ENCODE results near the gene LCOR. TPM values are rescaled to one million over a fixed set of nuclear protein-coding genes. Genes with fewer than 3 reads are reported as not detected.
A peak's percentile ranks its signal among the peaks of the same experiment; 100 is the strongest.

LCOR gene
- total and polyA plus RNA-seq, 2 of the 13 experiments (the other 11 are each of a cell fraction or from before 2014, with no cell fraction given), result 12.4 to 23.7 TPM

DNA sequence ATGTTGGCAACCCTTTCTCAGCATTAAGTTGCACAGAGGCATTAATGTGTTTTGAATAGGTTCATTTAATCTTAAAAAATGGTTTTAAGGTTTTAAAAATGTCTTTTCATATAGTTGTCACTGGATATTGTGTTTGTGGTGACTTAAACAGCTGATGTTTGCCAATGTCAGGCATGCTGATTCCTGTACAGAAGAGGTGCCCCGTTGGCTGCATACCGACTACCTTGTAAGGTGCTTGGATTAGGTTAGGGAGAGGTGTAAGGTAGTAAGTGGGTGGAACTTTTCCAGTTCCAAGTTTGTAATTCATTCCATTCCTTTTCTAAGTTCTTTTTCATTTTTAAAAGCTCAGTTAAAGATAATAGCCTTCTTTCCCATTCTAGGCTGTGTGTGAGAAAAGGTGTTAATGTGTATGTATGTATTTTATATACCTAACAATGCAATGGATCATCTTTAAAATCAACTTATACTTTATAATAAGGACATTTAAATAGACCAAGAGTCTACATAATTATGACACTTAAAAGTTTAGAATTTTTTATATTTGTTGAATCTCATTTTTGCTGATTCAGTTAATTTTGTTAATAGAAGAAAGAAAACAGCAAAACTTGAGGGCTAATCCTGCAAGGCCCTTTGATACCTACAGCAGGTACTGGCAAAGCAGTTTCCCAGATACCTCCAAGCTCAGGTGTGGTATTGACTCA lies 155.2 kb downstream of the LCOR start:
- DNase-seq (ENCODE audit: low spot score) (no peak), ATAC-seq (no peak), FAIRE-seq (no peak)
- H3K4me1 ChIP-seq (ENCODE audit: insufficient read depth, low read length), result no peaks in the 10 kb centered on the region
- in situ Hi-C loops (cut with HindIII; ENCODE audit: extremely low pct_ligation_motif_present, low pct_unique_long_range_greater_than_20kb) (no loop called here), intact Hi-C loops (cut with micrococcal nuclease; ENCODE audit: unreplicated experiment) (no loop called here)
- H3K27ac ChIP-seq (ENCODE audit: extremely low read length, insufficient read depth, low read length), result no peak overlapping the region
- no peaks in the 10 kb centered on the region for H3K79me2 ChIP-seq (ENCODE audit: insufficient read depth, low read length)
- no peak overlapping the region for H3K4me2 ChIP-seq (ENCODE audit: low read depth, low read length)
- no TSS peak for BruUV-seq (replicated peaks)
- H4K20me1 ChIP-seq (ENCODE audit: insufficient read depth, low read length), result no peaks in the 10 kb centered on the region
- ChIA-PET POLR2A (no interaction called here), CTCF (ENCODE audit: low intra/inter-chr PET ratio, low total read pairs) (no interaction called here)
- peaks cover 0 to 10% of the 10 kb centered on the region in 2 experiments; a peak in 2 of 5 replicates for H3K36me3 ChIP-seq (replicated peaks in 1 of 2; ENCODE audit: control insufficient read depth in 1 of 2, insufficient read depth in 2 of 2, low read length in 2 of 2)
- TF ChIP-seq, protein P1, sequence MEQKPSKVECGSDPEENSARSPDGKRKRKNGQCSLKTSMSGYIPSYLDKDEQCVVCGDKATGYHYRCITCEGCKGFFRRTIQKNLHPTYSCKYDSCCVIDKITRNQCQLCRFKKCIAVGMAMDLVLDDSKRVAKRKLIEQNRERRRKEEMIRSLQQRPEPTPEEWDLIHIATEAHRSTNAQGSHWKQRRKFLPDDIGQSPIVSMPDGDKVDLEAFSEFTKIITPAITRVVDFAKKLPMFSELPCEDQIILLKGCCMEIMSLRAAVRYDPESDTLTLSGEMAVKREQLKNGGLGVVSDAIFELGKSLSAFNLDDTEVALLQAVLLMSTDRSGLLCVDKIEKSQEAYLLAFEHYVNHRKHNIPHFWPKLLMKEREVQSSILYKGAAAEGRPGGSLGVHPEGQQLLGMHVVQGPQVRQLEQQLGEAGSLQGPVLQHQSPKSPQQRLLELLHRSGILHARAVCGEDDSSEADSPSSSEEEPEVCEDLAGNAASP (CRISPR knock-in tag; IDR thresholded peaks at IDR 0.05; ENCODE audit: borderline replicate concordance), result no peak
- TF ChIP-seq ZNF75D (CRISPR knock-in tag; IDR thresholded peaks at IDR 0.05; ENCODE audit: borderline replicate concordance) (no peak), ATF1 (CRISPR knock-in tag; IDR thresholded peaks at IDR 0.05) (no peak), MAFF (IDR thresholded peaks at IDR 0.05; ENCODE audit: low read depth, low read length) (peak; percentile 90), MAFK (conservative IDR thresholded peaks at IDR 0.05 in 1 of 2, IDR thresholded peaks at IDR 0.05 in 1 of 2; ENCODE audit: low read length in 2 of 2) (peak; percentile 91 to 96), NFE2L2 (IDR thresholded peaks at IDR 0.05; ENCODE audit: low read length) (no peak), ZNF274 (CRISPR knock-in tag; IDR thresholded peaks at IDR 0.05) (no peak)
- 97% methylated on average over 2 of the region's 2 CpGs for WGBS (ENCODE audit: low lambda C conversion rate)
- no peak overlapping the region for H3K4me3 ChIP-seq (replicated peaks in 1 of 3; ENCODE audit: insufficient read depth in 1 of 3, low read depth in 2 of 3, low read length in 3 of 3)
- H3K9ac ChIP-seq (ENCODE audit: insufficient read depth, low read depth, low read length), result no peak overlapping the region
- H3K27me3 ChIP-seq (ENCODE audit: control insufficient read depth in 1 of 2, insufficient read depth in 2 of 2, low read length in 2 of 2), result no peaks in the 10 kb centered on the region
- no peaks in the 10 kb centered on the region for H3K9me3 ChIP-seq (ENCODE audit: low read length)
- H2AFZ ChIP-seq (ENCODE audit: low read length), result no peak overlapping the region

DNA sequence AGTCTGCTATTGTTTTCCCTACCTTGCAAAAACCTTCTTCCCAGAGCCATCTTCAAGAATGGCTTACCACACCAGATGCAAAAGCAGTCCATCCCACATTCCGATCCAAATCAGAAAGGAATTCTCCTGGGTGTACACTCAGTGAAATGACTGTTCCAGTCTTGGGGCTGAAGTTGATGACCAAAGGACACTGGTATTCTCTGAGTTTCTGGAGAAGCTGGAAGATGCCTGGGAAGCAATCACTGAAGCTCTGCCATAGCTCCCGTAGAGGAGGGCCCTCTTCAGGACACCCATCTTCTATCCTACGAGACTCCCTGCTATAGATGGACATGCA lies 155.7 kb downstream of the LCOR start:
- ATAC-seq (no peak), DNase-seq (ENCODE audit: low spot score) (no peak), FAIRE-seq (no peak)
- BruUV-seq (replicated peaks), result no TSS peak
- intact Hi-C loops (cut with micrococcal nuclease; ENCODE audit: unreplicated experiment), result no loop called here
- Histone ChIP-seq H3K4me3 (replicated peaks in 1 of 3; ENCODE audit: insufficient read depth in 1 of 3, low read depth in 2 of 3, low read length in 3 of 3) (no peak overlapping the region), H4K20me1 (ENCODE audit: insufficient read depth, low read length) (no peaks in the 10 kb centered on the region), H3K4me1 (ENCODE audit: insufficient read depth, low read length) (no peaks in the 10 kb centered on the region), H3K9me3 (ENCODE audit: low read length) (no peaks in the 10 kb centered on the region), H3K9ac (ENCODE audit: insufficient read depth, low read depth, low read length) (no peak overlapping the region), H3K36me3 (replicated peaks in 1 of 2; ENCODE audit: control insufficient read depth in 1 of 2, insufficient read depth in 2 of 2, low read length in 2 of 2) (peaks cover 0 to 5% of the 10 kb centered on the region in 2 experiments; a peak in 1 of 5 replicates), H3K4me2 (ENCODE audit: low read depth, low read length) (no peak overlapping the region), H3K79me2 (ENCODE audit: insufficient read depth, low read length) (no peaks in the 10 kb centered on the region), H3K27me3 (ENCODE audit: control insufficient read depth in 1 of 2, insufficient read depth in 2 of 2, low read length in 2 of 2) (no peaks in the 10 kb centered on the region), H2AFZ (ENCODE audit: low read length) (no peak overlapping the region), H3K27ac (ENCODE audit: extremely low read length, insufficient read depth, low read length) (no peak overlapping the region)
- ChIA-PET CTCF (ENCODE audit: low intra/inter-chr PET ratio, low total read pairs) (no interaction called here), POLR2A (no interaction called here)
- in situ Hi-C loops (cut with HindIII; ENCODE audit: extremely low pct_ligation_motif_present, low pct_unique_long_range_greater_than_20kb), result no loop called here
- 94% methylated on average over 3 of the region's 3 CpGs for WGBS (ENCODE audit: low lambda C conversion rate)
- no peak for TF ChIP-seq NFRKB (IDR thresholded peaks at IDR 0.05)
- TF ChIP-seq, protein P2, sequence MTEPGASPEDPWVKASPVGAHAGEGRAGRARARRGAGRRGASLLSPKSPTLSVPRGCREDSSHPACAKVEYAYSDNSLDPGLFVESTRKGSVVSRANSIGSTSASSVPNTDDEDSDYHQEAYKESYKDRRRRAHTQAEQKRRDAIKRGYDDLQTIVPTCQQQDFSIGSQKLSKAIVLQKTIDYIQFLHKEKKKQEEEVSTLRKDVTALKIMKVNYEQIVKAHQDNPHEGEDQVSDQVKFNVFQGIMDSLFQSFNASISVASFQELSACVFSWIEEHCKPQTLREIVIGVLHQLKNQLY (CRISPR knock-in tag; IDR thresholded peaks at IDR 0.05), result no peak
- TF ChIP-seq MTF1 (CRISPR knock-in tag; IDR thresholded peaks at IDR 0.05), result no peak
- TF ChIP-seq SNAPC4 (CRISPR knock-in tag; IDR thresholded peaks at IDR 0.05), result no peak
- TF ChIP-seq KDM4B (CRISPR knock-in tag; IDR thresholded peaks at IDR 0.05), result no peak
- TF ChIP-seq ZNF7 (CRISPR knock-in tag; IDR thresholded peaks at IDR 0.05), result no peak
